ENCODE measurements around the gene TPP1.
A peak's percentile ranks its signal among the peaks of the same experiment; 100 is the strongest.

The TPP1 gene

DNA sequence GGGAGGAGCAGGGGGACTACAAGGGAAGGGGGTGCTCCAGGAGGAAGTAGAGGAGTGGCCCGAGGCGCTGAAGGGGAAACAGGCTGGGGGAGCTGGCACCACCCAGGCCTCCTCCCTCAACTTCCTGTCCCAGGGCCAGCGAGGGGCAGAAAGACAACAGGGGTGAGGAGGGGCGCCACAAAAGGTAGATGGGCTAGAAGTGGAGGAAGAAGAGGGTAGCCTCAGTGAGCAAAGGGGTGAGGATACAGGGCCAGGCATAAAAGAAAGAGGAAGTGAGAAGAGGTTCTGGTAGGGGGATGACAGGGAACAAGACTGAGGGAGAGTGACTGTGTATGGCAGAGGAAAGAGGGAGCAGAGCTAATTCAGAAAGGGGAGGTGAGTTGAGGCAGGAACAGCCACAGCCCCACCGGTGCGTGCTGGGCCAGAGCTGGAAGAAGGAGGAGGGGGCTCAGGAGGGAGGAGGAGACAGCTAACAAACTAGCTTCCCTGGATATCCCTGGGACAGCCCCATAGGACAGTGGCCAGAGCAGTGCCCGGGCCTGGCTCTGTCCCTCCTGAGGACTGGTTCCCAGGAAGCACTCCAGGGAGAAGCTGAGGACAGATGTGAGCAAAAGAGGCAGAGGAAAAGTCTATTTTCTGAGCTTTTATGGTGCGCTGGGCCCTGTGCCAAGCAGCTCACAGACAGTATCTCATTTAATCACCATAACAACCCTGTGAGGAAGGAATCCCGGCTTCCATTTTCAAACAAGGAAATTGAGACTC, 27.9 kb upstream of the TPP1 start:
- peak; percentile 25 for ATAC-seq
- peak; percentile 38 for DNase-seq

DNA sequence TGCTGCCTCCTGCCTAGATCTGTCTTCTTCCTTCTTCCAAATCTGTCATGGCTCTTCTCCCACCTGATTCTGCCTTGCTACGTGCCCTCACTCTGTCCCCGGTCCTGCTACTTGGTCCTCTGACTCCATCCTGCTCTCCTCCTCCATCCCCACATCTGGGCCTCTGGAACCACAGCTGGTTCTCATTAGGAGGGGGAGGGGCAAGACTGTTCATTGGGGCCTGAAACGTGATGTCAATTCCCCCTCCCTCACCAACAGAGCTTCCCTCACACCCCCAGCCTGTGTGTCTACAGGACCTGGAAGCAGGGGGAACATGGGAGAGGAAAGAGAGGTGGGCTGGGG, 27.3 kb upstream of the TPP1 start:
- ATAC-seq (no peak), DNase-seq (no peak)

GRCh38 chr11:6646071-6646470, 26.8 kb upstream of the TPP1 start:
- DNase-seq (peak; percentile 27), ATAC-seq (no peak)

GRCh38 chr11:6642957-6643356, 23.7 kb upstream of the TPP1 start:
- DNase-seq (no peak), ATAC-seq (no peak)

DNA sequence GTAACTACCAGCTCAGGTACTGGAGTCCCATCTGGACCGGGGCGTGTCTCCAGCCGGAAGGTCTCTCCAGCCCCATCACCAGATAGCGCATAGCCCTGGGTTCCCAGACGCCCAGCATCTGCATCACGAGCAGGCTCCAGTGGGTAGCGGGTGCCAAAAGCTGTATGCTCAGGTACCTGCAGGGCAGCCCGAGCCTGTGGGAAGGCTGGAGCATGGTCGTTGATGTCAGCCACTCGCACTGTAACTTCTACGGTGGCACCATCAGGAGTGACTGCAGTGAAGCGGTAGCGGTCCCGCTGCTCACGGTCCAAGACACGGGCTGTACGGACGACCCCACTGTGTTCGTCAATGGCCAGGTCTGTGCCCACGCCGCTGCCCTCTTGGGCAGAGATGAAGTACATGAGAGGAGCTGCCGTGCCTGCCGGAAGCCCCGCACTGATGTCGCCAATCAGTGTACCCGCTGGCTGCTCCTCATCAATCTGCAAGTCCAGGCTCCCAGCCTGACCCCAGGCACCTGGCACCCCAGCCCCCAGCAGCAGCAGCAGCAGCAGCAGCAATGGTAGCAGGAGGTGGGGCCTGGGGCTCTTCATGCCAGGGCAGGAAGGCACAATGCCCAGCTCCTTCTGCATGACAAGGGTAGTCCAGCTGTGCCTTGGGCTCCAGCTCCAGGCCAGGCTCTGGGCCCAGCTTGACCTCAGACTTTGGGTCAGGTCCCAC, 21.9 kb upstream of the TPP1 start:
- DNase-seq: no peak
- no peak for ATAC-seq

DNA sequence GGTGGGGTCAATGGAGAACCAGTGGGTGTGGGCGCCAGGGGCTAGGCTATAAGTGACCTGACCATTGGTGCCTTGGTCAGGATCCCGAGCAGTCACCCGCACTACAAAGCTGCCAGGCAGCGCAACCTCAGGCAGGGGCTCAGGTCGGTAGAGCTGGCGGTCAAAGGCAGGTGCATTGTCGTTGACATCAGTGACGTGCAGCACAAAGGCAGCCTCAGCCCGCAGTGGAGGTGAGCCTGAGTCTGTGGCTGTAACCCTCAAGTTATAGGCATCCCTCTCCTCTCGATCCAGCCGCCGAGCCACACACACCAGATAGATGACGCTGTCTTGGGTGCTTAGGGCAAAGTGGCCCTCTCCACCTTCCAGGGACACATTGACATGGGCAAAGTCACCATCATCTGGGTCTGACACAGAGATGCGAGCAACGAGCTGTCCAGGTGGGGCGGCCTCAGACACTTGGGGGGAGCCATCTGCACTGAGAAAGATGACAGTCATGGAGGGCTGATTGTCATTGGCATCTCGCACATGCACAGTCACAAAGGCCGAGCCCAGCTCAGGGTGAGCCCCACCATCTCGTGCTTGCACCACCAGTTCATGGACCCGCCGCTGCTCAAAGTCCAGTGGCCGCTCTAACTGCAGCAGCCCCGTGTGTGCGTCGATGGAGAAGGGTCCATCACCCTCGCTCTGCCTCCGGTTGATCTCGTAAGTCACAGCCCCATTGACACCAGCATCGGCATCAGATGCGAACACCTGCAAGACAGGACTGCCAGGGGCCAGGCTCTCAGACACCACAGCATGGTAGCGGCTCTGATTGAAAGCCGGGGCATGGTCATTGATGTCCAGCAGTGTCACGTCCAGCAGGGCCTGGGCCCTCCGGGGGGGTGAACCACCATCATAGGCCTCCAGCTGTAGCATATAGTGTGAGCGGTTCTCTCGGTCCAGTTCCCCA, 21.1 kb upstream of the TPP1 start:
- no peak for DNase-seq
- ATAC-seq: no peak

- DNase-seq (no peak), ATAC-seq (no peak)
Observed at GRCh38 chr11:6638429-6638828, 19.2 kb upstream of the TPP1 start.

- DNase-seq (no peak), ATAC-seq (no peak)
Observed at GRCh38 chr11:6637871-6638270, 18.6 kb upstream of the TPP1 start.

DNA sequence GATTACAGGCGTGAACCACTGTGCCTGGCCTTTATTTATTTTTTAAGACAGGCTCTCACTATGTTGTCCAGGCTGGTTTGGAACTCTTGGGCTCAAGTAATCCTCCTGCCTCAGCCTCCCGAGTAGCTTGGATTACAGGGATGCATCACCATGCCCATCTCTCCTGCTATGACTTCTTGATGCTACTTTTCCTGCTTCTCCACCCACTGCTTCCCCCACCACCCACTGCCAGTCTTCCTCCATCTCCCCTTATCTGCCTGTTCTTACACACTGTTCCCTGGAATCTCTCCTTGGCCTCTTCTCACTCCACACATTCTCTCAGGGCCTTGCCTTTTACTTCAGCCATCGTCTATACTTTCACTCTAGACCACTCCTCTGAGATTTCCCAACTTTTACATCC, 17.3 kb upstream of the TPP1 start:
- no peak for ATAC-seq
- no peak for DNase-seq

GRCh38 chr11:6635082-6635932, 16.1 kb upstream of the TPP1 start:
- no peak for ATAC-seq
- no peak for DNase-seq

GRCh38 chr11:6634534-6634933, 15.3 kb upstream of the TPP1 start:
- DNase-seq (no peak), ATAC-seq (no peak)

DNA sequence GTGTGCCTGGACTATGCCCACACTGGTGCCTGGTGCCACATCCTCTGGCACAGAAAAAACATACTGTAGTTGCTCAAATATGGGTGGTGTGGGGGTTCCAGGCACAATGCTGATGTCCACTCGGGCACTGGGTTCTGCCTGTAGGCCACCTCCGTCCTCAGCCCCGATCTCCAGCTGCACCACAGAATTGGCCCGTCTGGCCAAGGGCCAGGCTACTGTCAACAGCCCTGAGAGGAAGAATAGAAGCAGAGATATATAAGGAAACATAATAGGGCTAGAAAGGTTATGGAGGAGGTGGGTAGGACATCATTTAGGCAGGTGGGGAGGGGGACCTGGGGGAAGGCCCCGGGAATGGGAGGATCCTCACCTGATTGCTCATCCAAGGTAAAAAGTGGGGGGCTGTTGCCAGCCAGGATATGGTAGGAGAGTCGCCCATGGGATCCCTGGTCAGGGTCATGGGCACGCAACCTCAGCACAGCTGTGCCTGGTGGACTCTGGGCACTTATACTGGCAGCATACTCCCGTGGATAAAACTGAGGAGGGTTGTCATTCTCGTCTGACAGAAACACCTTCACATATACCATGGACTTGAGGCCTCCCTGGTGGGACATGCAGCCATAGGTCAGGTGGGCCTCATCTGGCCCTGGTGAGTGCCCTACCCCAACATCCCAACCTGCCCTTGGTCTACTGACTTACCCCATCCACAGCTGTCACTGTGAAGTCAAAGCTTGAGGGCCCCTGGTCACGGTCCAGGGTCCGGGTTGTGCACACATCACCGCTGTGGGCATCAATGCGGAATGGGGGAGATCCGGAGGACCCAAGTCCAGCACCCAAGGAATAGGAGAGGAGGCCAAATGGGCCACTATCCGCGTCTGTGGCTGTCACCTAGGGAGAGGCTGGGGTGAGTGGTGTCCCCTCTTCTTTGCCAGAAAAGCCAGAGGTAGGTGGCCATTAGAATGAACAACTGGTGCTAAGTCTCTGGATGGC, 14.5 kb upstream of the TPP1 start:
- DNase-seq: no peak
- ATAC-seq: no peak

- peak; percentile 50 for ATAC-seq
- peak; percentile 27 for DNase-seq
Observed at GRCh38 chr11:6632116-6633073, 13.2 kb upstream of the TPP1 start.

DNA sequence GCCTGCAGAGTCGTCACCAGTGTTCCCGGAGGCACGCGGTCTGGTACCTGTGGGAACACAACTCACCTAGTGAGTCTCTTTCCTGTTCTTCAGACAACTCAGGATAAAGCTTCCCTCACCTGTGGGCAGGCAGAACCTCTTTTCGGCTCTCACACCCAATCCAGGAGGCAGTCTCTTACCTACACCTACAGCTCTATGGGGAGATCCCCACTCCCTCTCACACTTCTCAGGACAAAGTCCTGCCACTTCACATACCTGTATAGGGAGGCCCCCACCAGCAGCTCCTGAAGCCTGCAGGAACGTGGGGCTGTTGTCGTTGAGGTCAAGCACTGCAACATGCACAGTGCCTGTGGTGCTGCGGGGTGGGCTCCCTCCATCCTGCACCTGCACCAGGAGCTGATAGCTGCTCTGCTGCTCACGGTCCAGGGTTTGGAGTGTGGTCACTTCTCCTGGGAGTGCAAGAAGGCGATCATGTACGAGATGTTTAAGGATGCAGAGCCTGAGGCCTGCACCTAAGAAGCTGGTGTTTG, 12.2 kb upstream of the TPP1 start:
- DNase-seq (no peak), ATAC-seq (no peak)

- no peak for DNase-seq
- no peak for ATAC-seq
Observed at GRCh38 chr11:6630632-6631291, 11.5 kb upstream of the TPP1 start.

DNA sequence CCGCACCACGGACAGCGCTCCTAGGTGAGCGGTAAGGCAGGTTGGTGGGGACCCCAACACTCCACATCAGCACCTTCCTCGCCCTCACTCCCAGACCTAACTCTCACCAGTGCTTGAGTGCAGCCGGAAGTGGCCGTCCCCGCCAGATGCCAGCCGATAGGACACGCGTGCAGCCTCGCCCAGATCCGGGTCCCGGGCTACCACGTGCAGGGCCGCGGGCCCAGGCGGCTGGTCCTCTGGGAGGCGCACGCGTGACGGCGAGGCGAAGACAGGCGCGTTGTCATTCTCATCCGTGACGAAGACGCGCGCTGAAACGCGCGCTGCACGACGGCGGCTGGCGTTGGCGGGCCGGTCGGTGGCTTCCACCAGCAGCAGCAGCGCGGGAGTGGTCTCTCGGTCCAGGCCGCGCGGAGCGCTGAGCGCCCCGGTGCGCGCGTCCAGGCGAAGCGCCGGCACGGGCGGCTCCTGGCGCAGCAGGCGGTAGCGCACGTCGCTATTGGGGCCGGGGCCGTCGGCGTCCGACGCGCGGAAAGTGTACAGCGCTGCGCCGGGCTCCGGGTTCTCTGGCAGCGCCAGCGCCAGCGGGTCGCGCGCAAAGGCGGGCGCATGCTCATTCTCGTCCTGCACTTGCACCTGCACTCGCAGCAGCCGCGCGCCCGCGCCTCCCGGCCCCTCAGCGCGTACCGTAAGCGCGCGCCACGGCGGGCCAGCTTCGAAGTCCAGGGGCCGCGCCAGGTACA, 10.8 kb upstream of the TPP1 start:
- ATAC-seq (no peak), DNase-seq (no peak)

- ATAC-seq: no peak
- DNase-seq: no peak
Observed at GRCh38 chr11:6629573-6629891, 10.3 kb upstream of the TPP1 start.

- no peak for ATAC-seq
- DNase-seq: no peak
Observed at GRCh38 chr11:6628526-6628925, 9.3 kb upstream of the TPP1 start.
